ENCODE results near the gene PARP4. TPM values are rescaled to one million over a fixed set of nuclear protein-coding genes. Genes with fewer than 3 reads are reported as not detected.

PARP4 gene
- total and polyA plus RNA-seq, 2 of the 13 experiments (the other 11 are each of a cell fraction or from before 2014, with no cell fraction given) = 40.5 to 42.6 TPM

- TF ChIP-seq ZNF687 (CRISPR knock-in tag; IDR thresholded peaks at IDR 0.05) (peak; percentile 95), CREM (IDR thresholded peaks at IDR 0.05) (0 out of 2 replicates have a peak, but pooled peaks have one; percentile 18), CREM (CRISPR knock-in tag; IDR thresholded peaks at IDR 0.05) (no peak), KDM3A (CRISPR knock-in tag; IDR thresholded peaks at IDR 0.05; ENCODE audit: low read depth) (0 out of 2 replicates have a peak, but pooled peaks have one; percentile 65), TBX2 (CRISPR knock-in tag; IDR thresholded peaks at IDR 0.05; ENCODE audit: borderline replicate concordance) (peak; percentile 69), MTF1 (CRISPR knock-in tag; IDR thresholded peaks at IDR 0.05) (peak; percentile 57; the same call in 1 of the 2 replicates), TBX3 (IDR thresholded peaks at IDR 0.05; ENCODE audit: borderline replicate concordance) (0 out of 2 replicates have a peak, but pooled peaks have one; percentile 25), ZNF7 (CRISPR knock-in tag; IDR thresholded peaks at IDR 0.05) (no peak), SNAPC5 (CRISPR knock-in tag; IDR thresholded peaks at IDR 0.05; ENCODE audit: borderline replicate concordance) (peak; percentile 64; the same call in 1 of the 2 replicates), ZNF879 (CRISPR knock-in tag; IDR thresholded peaks at IDR 0.05) (peak; percentile 87), ZNF557 (CRISPR knock-in tag; IDR thresholded peaks at IDR 0.05) (0 out of 2 replicates have a peak, but pooled peaks have one; percentile 29), ZNF143 (CRISPR knock-in tag; IDR thresholded peaks at IDR 0.05) (peak; percentile 40), GABPB1 (CRISPR knock-in tag; IDR thresholded peaks at IDR 0.05) (peak; percentile 95), CEBPB (IDR thresholded peaks at IDR 0.05; ENCODE audit: borderline replicate concordance, low read depth, low read length) (peak; percentile 81; the same call in 1 of the 2 replicates), ZNF639 (CRISPR knock-in tag; conservative IDR thresholded peaks at IDR 0.05) (peak; percentile 60; the same call in 1 of the 2 replicates), PRMT3 (CRISPR knock-in tag; IDR thresholded peaks at IDR 0.05; ENCODE audit: borderline replicate concordance, low read depth) (no peak), KLF16 (CRISPR knock-in tag; IDR thresholded peaks at IDR 0.05) (peak in 1 of 2 experiments; percentile 47; a peak in 1 of 4 replicates), PPARG (CRISPR knock-in tag; conservative IDR thresholded peaks at IDR 0.05) (peak; percentile 58), MAF1 (CRISPR knock-in tag; IDR thresholded peaks at IDR 0.05; ENCODE audit: borderline replicate concordance) (0 out of 2 replicates have a peak, but pooled peaks have one; percentile 51), ZNF446 (CRISPR knock-in tag; IDR thresholded peaks at IDR 0.05) (peak; percentile 95), ZNF709 (CRISPR knock-in tag; IDR thresholded peaks at IDR 0.05) (peak; percentile 91), GATAD1 (CRISPR knock-in tag; IDR thresholded peaks at IDR 0.05) (peak; percentile 72), ZKSCAN8 (CRISPR knock-in tag; IDR thresholded peaks at IDR 0.05; ENCODE audit: borderline replicate concordance) (peak; percentile 48), HDAC2 (CRISPR knock-in tag; IDR thresholded peaks at IDR 0.05) (peak; percentile 19; the same call in 1 of the 2 replicates), ZNF138 (CRISPR knock-in tag; IDR thresholded peaks at IDR 0.05; ENCODE audit: low read depth) (peak; percentile 53; the same call in 1 of the 2 replicates), ZNF605 (CRISPR knock-in tag; IDR thresholded peaks at IDR 0.05) (peak; percentile 85), RARA (CRISPR knock-in tag; IDR thresholded peaks at IDR 0.05) (peak; percentile 57)
Observed at GRCh38 chr13:24512197-24512907, at the start of gene PARP4 (continued).
